NCI-H2196 (cell line): ENCODE results near the gene MCF2L.

Experiments
- DNase-seq: peaks from one replicate; lab custom pipeline; 2025; ENCODE audit not compliant: unreplicated experiment; lab: John Stamatoyannopoulos, UW

Gene MCF2L

DNA sequence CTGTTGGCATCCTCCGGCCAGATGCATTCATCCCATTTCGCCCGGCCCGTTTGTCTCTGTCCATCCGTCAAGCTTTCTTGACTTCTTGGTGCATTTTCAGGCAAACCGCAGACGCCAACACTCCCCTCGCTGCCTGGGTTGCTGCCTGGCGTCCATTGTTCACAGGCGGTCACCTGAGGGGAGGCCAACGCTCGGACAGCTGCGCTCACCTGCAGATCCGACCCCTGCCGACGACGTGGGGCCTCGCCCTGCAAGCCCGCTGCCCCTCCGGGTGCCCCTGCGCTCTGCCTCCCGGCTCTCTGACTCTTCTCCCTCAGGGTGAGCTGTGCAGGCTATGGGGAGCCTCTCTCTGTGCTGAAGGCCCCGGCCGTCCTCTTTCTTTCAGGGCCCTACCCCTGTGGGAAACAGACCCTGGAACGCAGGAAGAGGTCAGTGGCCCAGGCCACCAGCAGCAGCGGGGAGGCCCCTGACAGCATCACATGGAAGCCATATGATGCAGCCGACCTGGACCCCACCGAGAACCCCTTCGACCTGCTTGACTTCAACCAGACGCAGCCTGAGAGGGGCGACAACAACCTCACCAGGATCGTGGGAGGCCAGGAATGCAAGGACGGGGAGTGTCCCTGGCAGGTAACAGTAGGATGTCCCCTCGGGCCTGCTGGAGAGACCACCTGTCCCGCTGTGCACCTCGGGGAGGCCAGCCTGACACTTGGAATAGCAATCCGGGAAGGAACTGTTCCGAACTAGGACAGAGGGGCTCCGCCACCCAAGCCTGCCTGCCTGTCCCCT is 174.6 kb downstream of the MCF2L start:
- no peak for DNase-seq

DNA sequence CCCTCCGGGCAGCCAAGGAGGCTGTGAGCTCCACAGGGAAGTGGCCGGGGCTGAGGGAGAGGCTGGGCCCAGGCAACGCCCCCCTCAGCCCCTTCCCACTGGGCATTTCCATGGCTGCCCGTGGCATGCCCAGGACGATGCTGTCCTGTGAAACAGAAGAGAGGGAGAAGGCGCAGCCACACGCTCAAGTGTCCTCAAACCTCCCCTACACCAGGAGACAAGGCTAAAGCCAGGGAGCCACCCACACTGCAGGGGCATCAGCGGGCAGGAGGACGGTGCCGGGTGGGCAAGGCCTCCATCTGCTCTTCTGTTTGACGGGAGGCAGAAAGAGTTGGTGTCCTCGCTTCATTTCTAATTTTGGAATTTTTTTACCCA is 175.2 kb downstream of the MCF2L start:
- no peak for DNase-seq

DNA sequence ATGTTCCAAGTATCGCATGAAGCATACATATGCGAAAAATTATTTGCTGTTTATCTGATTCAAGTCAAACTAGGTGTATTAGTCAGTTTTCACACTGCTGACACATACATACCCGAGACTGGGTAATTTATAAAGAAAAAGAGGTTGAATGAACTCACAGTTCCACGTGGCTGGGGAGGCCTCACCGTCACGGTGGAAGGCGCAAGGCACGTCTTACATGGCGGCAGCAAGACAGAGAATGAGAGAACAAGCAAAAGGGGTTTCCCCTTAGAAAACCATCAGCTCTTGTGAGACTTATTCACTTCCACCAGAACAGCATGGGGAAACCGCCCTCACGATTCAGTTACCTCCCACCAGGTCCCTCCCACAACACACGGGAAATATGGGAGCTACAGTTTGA is 176.5 kb downstream of the MCF2L start:
- DNase-seq: no peak

- no peak for DNase-seq
Measured at GRCh38 chr13:113145911-113146598, 177.0 kb downstream of the MCF2L start.

DNA sequence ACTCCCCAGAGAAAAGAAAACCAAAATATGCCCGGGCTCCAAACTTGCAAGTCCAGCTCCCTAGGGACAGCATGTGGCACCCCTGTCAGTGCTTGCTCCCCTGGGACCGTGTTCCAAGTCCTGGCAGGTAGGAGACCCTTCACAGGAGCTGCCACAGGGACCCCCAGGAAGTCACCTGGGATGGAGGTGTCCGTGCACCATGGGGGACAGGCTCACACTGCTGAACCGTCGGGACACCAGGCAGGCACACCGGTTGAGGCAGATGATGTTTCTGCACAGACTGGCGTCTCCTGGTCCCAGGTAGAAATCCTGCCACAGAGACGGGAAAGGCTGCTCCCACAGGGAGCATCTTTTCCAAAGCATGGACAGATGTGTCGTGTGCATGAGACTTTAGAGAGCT is 177.7 kb downstream of the MCF2L start:
- DNase-seq: no peak

DNA sequence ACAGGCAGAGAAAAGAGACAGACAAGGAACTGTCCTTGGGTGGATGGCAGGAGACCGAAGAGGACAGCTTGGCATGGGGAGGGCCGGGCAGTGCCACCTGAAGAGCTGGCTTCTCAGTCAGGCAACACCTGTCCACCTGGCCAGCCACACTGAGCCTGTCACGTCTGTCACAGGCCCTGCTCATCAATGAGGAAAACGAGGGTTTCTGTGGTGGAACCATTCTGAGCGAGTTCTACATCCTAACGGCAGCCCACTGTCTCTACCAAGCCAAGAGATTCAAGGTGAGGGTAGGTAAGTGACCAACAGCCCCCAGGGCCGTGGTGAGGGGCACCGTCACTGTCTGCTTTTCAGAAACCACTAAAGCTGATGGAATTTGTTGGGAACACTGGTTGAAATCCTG is 178.2 kb downstream of the MCF2L start:
- no peak for DNase-seq

DNA sequence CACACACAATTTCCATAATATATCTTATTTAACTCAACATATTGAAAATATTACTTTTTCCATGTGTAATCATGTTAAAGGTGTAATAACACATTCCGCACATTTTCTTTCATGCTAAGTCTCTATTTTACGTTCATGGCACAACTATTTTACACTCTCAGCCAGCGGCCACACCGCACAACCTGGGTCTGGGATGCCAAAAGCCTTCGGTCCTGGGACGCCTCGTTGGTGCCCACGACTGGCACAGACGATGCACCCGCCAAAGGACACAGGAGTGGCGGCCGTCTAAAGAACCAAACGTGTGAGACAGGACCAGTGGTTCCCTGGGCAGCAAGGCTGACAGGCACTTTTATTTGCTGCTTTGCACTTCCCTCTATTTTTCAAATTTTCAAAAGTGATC is 179.4 kb downstream of the MCF2L start:
- no peak for DNase-seq

- no peak for DNase-seq
Measured at GRCh38 chr13:113148940-113149503, 180.0 kb downstream of the MCF2L start.
